ENCODE results near the gene TM7SF2.
"Not testable (repeated sequence)": the region's sequence is repeated elsewhere in the genome, so short reads cannot be mapped to it uniquely, and the experiment has no call there.

Gene TM7SF2

GRCh38 chr11:65114538-65115171 lies 3.0 kb downstream of the TM7SF2 start:
- DNase-seq (ENCODE audit: low read depth in 4 of 4, low spot score in 1 of 4) = no peak

- no peak for DNase-seq (ENCODE audit: low read depth in 4 of 4, low spot score in 1 of 4)
Measured at GRCh38 chr11:65115361-65116082, 3.9 kb downstream of the TM7SF2 start.

GRCh38 chr11:65116370-65117205 lies 4.9 kb downstream of the TM7SF2 start:
- peak in 1 of 4 experiments; percentile 45 for DNase-seq (ENCODE audit: low read depth in 4 of 4, low spot score in 1 of 4)

- DNase-seq (ENCODE audit: low read depth in 4 of 4, low spot score in 1 of 4) = peak; percentile 100
Measured at GRCh38 chr11:65117206-65118096, 5.8 kb downstream of the TM7SF2 start, which contains the start of gene ZNHIT2. Gene ZNHIT2 (minus strand): TSS chr11:65117701. CDS start chr11:65117653, 48 bp downstream.

- DNase-seq (ENCODE audit: low read depth in 4 of 4, low spot score in 1 of 4) = no peak
Measured at GRCh38 chr11:65118097-65118837, 6.6 kb downstream of the TM7SF2 start.

- DNase-seq (ENCODE audit: low read depth in 4 of 4, low spot score in 1 of 4) = not testable (repeated sequence)
Measured at GRCh38 chr11:65118891-65119669, 7.4 kb downstream of the TM7SF2 start.

- no peak for DNase-seq (ENCODE audit: low read depth in 4 of 4, low spot score in 1 of 4)
Measured at GRCh38 chr11:65119670-65119995, 8.0 kb downstream of the TM7SF2 start.

- DNase-seq (ENCODE audit: low read depth in 4 of 4, low spot score in 1 of 4) = no peak
Measured at GRCh38 chr11:65120831-65121230, 9.2 kb downstream of the TM7SF2 start.

GRCh38 chr11:65121447-65121864 lies 9.8 kb downstream of the TM7SF2 start:
- DNase-seq (ENCODE audit: low read depth in 4 of 4, low spot score in 1 of 4) = no peak

- peak; percentile 96 to 99 (median 98) for DNase-seq (ENCODE audit: low read depth in 4 of 4, low spot score in 1 of 4)
Measured at GRCh38 chr11:65121865-65122696, 10.4 kb downstream of the TM7SF2 start, which contains the start of the genes FAU and MRPL49. Gene FAU (minus strand): TSS chr11:65122134. CDS start chr11:65121813, 321 bp downstream. Gene MRPL49 (plus strand): TSS chr11:65122321. CDS start chr11:65122347, 26 bp downstream.

- DNase-seq (ENCODE audit: low read depth in 4 of 4, low spot score in 1 of 4) = no peak
Measured at GRCh38 chr11:65124480-65125196, 13.0 kb downstream of the TM7SF2 start.

- DNase-seq (ENCODE audit: low read depth in 4 of 4, low spot score in 1 of 4) = no peak
Measured at GRCh38 chr11:65125197-65126056, 13.8 kb downstream of the TM7SF2 start.

GRCh38 chr11:65126624-65127274 lies 15.1 kb downstream of the TM7SF2 start:
- no peak for DNase-seq (ENCODE audit: low read depth in 4 of 4, low spot score in 1 of 4)

- no peak for DNase-seq (ENCODE audit: low read depth in 4 of 4, low spot score in 1 of 4)
Measured at GRCh38 chr11:65127473-65128181, 16.0 kb downstream of the TM7SF2 start.

All from stimulated activated CD4-positive, alpha-beta T cell treated with anti-CD3 and anti-CD28 coated beads, Interleukin-1b, Interleukin-23, amount 100 ng/mL, for 24 hours (primary cell).